ENCODE measurements around the gene UBE2Q1.

UBE2Q1 gene

GRCh38 chr1:154552036-154552435 lies 6.4 kb downstream of the UBE2Q1 start:
- H3K36me3 ChIP-seq (replicated peaks) = peaks cover 63% of the 10 kb centered on the region
- H3K4me3 ChIP-seq (ENCODE audit: low read depth, low read length) = no peak overlapping the region
- in situ Hi-C loops (cut with HindIII; ENCODE audit: low pct_ligation_motif_present, low sequenced_read_pairs) = no loop called here
- no peak overlapping the region for H3K27ac ChIP-seq
- DNase-seq = no peak
- TF ChIP-seq CTCF (IDR thresholded peaks at IDR 0.05; ENCODE audit: low read depth, low read length, missing control alignments) = no peak
- no peaks in the 10 kb centered on the region for H3K27me3 ChIP-seq (replicated peaks)

GRCh38 chr1:154551474-154551873 lies 7.0 kb downstream of the UBE2Q1 start:
- peaks cover 63% of the 10 kb centered on the region for H3K36me3 ChIP-seq (replicated peaks)
- in situ Hi-C loops (cut with HindIII; ENCODE audit: low pct_ligation_motif_present, low sequenced_read_pairs) = no loop called here
- no peaks in the 10 kb centered on the region for H3K27me3 ChIP-seq (replicated peaks)
- H3K4me3 ChIP-seq (ENCODE audit: low read depth, low read length) = no peak overlapping the region
- H3K27ac ChIP-seq = no peak overlapping the region
- DNase-seq = no peak
- no peak for TF ChIP-seq CTCF (IDR thresholded peaks at IDR 0.05; ENCODE audit: low read depth, low read length, missing control alignments)

GRCh38 chr1:154550657-154551056 lies 7.8 kb downstream of the UBE2Q1 start:
- no peak overlapping the region for H3K27ac ChIP-seq
- H3K4me3 ChIP-seq (ENCODE audit: low read depth, low read length) = no peak overlapping the region
- in situ Hi-C loops (cut with HindIII; ENCODE audit: low pct_ligation_motif_present, low sequenced_read_pairs) = no loop called here
- H3K27me3 ChIP-seq (replicated peaks) = no peaks in the 10 kb centered on the region
- TF ChIP-seq CTCF (IDR thresholded peaks at IDR 0.05; ENCODE audit: low read depth, low read length, missing control alignments) = no peak
- peaks cover 63% of the 10 kb centered on the region for H3K36me3 ChIP-seq (replicated peaks)
- DNase-seq = no peak

GRCh38 chr1:154550070-154550469 lies 8.4 kb downstream of the UBE2Q1 start:
- Histone ChIP-seq H3K36me3 (replicated peaks) (peaks cover 57% of the 10 kb centered on the region), H3K27ac (no peak overlapping the region), H3K4me3 (ENCODE audit: low read depth, low read length) (no peak overlapping the region), H3K27me3 (replicated peaks) (no peaks in the 10 kb centered on the region)
- DNase-seq = no peak
- in situ Hi-C loops (cut with HindIII; ENCODE audit: low pct_ligation_motif_present, low sequenced_read_pairs) = no loop called here
- no peak for TF ChIP-seq CTCF (IDR thresholded peaks at IDR 0.05; ENCODE audit: low read depth, low read length, missing control alignments)

- Histone ChIP-seq H3K36me3 (replicated peaks) (peaks cover 49% of the 10 kb centered on the region), H3K27ac (no peak overlapping the region), H3K27me3 (replicated peaks) (no peaks in the 10 kb centered on the region), H3K4me3 (ENCODE audit: low read depth, low read length) (no peak overlapping the region)
- no peak for DNase-seq
- in situ Hi-C loops (cut with HindIII; ENCODE audit: low pct_ligation_motif_present, low sequenced_read_pairs) = no loop called here
- no peak for TF ChIP-seq CTCF (IDR thresholded peaks at IDR 0.05; ENCODE audit: low read depth, low read length, missing control alignments)
Observed at GRCh38 chr1:154549202-154549770, 9.2 kb downstream of the UBE2Q1 start.

- no peak overlapping the region for H3K4me3 ChIP-seq (ENCODE audit: low read depth, low read length)
- no peak for DNase-seq
- H3K36me3 ChIP-seq (replicated peaks) = peaks cover 39% of the 10 kb centered on the region
- H3K27ac ChIP-seq = no peak overlapping the region
- TF ChIP-seq CTCF (IDR thresholded peaks at IDR 0.05; ENCODE audit: low read depth, low read length, missing control alignments) = no peak
- in situ Hi-C loops (cut with HindIII; ENCODE audit: low pct_ligation_motif_present, low sequenced_read_pairs) = no loop called here
- no peaks in the 10 kb centered on the region for H3K27me3 ChIP-seq (replicated peaks)
Observed at GRCh38 chr1:154548028-154548427, 10.4 kb downstream of the UBE2Q1 start.

Measured in brain microvascular endothelial cell (primary cell).